Suppressor macrophage treated with lipopolysaccharide for 4 hours (primary cell): ENCODE results near the gene KCNQ1.

Experiments
- DNase-seq: peaks from one replicate; pipeline ENCODE4 v3.0.0-alpha.2; 2020

KCNQ1 gene

GRCh38 chr11:2858995-2859698 lies 414.3 kb downstream of the KCNQ1 start:
- no peak for DNase-seq

DNA sequence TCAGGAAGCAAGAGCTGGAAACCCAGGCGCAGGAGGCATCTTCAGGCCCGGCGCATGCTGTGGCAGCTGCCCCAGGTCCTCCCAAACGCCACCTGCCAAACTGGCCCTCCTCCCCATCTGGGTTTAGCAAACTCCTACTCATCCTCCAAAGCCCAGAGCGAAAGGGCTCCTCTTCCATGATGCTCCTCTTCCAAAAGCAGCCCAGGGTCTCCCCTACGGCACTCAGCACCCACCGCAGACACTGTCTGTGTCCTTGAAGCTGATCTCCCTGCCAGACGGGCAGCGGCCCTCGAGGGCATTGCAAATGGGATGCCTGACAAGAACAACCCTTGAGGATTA lies 414.9 kb downstream of the KCNQ1 start:
- DNase-seq = no peak

DNA sequence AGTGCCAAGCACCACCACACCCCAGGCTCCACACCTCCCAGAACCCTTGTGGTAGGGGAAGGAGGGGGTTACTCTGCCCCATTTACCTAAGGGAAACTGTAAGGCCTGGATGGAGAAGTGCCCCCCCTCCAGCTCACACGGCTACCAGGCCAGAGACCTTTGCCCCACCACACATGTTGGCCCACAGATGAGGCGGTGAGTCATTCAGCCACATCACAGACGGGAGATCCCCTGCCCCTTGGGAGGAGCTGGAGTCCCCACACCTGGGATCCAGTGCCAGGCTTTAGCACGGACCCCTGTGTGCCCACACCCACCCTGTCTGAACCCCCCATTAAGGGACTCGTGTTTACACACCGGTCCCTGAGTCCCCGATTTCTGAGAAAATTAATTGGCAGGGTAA lies 415.8 kb downstream of the KCNQ1 start:
- peak; percentile 30 for DNase-seq

GRCh38 chr11:2862395-2863275 lies 417.8 kb downstream of the KCNQ1 start:
- DNase-seq = no peak

GRCh38 chr11:2863276-2863618 lies 418.4 kb downstream of the KCNQ1 start:
- DNase-seq = no peak

GRCh38 chr11:2864901-2865300 lies 420.1 kb downstream of the KCNQ1 start:
- no peak for DNase-seq

DNA sequence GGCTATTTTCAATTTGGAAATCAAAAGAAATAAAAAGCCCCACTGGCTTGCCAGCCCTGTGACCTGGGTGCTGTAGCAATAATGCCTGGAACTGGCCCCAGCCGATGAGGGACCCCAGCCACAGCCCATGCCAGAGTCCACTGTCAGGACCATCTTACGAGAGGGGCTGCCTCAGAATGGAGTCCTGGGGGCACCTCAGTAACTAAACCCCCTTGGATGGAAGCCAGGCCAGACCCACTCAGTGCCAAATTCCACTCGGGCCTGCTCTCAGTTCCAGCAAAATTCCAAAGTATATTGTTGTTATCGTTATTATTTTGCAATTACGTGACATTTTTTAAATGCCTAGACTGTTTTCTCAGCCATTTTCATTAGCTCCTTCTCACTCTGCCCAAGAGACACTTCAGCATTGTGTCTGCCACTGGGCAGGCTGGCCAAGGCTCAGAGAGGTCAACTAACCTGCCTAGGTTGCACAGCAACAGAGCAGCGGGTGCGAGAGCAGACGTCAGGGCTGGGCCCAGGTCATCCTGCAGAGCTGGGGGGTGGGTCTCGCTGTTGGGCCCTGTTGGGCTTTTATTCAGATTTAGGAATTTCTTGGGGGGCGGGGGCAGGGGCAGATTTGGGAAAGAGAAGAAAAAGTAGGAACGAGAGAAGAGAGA lies 421.2 kb downstream of the KCNQ1 start:
- no peak for DNase-seq

DNA sequence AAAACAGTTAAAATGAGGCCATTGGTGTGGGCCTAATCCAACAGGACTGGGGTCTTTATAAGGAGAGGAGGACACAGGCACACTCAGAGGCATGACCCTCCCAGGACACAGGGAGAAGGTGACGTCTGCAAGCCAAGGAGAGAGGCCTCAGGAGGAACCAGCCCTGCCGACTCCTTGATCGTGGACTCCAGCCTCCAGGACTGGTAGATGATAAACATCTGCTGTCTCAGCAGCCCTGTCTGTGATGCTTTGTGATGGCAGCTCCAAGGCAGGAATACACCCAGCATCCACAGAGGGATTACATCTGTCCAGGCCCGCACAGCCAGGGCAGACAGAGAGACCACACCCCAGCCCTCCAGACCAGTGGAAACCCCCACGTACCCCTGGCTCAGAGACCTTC lies 422.3 kb downstream of the KCNQ1 start:
- no peak for DNase-seq

DNA sequence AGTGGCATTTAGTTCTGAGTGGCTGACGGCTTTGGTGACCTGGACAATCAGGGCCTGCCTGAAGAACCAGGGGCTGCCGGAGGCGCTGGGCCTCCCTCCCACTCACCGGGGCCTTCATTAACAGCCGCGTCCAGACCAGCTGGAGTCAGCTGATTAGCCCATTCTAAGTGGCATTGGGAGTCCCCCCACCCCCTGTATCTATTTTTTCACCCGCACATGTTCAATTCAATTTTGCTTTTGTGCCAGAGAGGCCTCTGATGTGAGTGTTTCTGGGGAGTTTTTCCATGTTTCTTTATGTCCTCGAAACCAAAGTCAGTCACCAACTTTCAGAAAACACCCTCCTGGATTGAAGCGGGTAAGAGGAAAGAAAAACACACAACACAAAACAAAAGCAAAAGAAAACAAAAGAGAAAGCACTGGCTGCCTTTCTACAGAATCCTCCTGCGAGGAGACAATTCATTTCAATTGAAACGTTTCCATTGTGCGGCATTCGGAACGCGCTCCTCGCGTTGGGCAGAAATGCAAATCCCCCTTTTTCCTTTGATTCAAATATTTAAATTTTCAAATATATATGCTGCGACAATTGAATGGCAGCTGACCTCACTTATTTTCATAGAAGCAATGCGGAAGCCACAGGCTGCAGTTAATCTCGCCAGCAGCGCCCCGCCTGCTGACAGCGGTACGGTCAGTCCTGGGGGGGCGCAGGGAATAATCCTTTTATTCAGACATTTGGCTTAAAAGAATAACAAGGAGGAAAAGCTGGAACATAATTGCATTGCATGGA lies 423.1 kb downstream of the KCNQ1 start:
- DNase-seq = peak; percentile 36

GRCh38 chr11:2868506-2869133 lies 423.8 kb downstream of the KCNQ1 start:
- no peak for DNase-seq

GRCh38 chr11:2869134-2869526 lies 424.3 kb downstream of the KCNQ1 start:
- DNase-seq = no peak

DNA sequence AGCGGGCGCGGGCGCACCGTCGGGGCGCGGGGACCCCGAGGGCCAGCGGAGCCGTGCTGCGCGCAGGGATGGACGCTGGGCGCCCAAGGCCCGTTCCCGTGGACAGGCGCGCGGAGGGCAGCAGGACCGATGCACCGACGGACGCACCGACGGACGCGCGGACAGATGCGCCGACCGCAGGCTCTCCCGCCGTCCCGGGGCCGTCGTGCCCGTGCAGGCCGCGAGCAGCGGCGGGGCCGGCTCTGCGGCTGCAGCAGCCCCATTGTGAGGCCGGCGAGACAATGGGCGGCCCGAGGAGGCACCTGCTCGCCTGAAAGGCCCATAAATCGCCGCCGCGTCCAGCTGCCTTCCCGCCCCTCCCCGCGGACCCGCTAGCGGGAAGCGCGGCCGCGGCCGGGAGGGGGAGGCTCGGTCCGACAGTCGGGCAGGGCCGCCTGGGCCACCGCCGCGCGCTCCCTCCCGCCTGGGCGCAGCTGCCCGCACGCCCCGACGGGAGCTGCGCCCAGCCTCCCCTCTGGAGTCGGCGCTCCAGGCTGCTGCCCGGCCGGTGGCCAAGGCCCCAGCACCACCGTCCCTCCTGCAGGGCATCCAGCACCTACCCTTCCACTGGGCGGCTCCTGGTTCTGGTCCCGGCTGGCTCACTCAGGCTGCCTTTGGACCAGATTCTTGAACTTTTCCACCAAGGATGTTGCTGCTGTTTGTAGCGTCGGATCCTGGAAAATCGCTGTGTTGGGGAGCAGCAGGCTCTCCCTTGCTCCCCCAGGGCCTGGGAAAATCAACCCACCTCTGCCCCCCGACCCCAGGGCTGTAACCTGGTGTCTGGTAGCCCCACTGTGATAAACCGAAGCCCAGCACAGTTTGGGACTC lies 425.0 kb downstream of the KCNQ1 start:
- DNase-seq = no peak

GRCh38 chr11:2870460-2870859 lies 425.7 kb downstream of the KCNQ1 start:
- DNase-seq = no peak

DNA sequence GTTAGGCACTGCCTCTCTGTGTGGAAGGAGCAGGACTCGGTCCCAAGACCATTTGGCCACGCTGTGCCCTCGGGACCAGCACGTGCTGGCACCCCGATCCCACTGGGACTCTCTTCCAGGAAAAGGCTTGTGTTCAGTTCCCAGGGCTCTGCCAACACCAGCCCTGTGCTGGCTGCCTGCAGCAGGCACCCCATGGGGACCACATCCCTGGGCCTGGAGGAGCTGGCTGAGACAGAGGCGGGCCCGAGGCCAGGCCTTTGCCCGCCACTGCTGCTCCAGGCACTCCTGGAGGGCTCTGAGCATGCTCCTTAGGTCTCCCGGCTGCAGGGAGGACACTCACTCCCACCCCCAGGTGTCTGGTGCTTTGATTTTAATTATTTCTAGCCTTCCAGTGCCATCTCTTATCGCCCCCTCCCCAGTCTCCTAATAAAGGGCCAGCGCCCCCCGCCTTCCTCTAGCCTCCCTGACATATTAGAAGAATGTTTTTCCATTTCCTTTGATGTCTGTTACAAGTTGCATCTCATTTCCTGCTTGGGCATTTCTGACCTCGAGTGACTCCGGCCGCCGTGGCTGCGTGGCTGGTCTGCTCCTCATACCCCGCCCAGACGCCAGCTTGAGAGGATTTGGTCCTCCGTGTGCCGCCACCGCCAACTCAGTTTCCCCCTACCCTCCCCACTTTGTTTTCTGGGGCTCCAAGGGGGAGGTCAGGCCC lies 426.3 kb downstream of the KCNQ1 start:
- no peak for DNase-seq

DNA sequence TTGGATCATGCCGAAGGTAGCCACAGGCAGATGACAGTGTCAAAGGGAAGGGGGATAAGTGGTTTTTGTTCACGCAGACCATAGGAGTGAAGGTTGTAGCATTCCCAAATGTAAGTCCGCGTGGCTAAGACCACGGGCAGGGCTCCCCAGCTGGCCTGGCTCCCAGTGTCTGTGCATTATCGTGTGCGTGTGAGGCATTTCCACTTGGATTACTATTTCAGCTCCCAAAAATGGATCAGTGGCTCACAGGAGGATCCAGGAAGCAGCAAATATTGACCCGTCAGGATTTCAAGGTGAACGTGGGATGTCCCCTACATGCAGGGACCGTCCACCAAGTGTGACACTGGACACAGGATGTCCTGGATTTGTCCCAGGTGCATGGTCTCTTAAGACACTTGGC lies 430.2 kb downstream of the KCNQ1 start:
- no peak for DNase-seq

GRCh38 chr11:2877474-2877873 lies 432.7 kb downstream of the KCNQ1 start:
- no peak for DNase-seq

DNA sequence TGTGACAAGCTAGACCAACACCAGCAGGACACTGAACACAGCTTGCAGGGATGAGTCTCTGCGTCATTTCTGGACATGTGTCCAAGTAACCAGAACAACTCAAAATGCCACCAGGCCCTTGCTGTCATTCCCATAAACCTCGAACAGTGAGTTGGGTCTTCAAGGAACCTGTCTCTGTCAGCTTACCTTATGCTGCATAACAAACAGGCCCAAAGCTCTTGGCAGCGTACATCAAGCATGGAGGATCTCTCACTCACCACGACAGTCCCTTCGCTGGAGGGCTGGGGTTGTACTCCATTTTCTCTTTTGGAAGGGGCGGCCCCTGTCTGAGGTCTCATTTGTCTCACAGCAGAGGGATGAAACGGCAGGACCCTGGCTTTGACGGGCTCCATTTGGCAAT lies 434.0 kb downstream of the KCNQ1 start:
- DNase-seq = no peak

DNA sequence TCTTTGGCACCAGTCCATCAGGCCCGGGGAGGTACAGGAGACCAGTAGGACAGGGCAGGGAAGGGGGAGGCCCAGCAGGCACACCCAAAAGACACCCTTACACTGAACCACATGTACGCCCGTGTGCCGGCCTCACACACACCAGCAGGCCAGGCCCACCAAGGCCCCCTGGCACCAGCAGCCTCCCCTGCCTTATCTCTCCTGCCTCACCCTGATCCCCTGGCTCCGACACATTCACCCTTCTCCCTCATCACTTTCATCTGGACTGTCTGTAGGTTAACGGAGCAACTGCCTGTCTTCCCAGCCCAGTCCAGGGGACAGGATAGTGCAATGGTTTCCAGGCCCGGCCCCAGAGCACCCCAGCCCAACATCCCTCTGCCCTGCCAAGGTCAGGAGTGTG lies 435.8 kb downstream of the KCNQ1 start:
- DNase-seq = no peak

DNA sequence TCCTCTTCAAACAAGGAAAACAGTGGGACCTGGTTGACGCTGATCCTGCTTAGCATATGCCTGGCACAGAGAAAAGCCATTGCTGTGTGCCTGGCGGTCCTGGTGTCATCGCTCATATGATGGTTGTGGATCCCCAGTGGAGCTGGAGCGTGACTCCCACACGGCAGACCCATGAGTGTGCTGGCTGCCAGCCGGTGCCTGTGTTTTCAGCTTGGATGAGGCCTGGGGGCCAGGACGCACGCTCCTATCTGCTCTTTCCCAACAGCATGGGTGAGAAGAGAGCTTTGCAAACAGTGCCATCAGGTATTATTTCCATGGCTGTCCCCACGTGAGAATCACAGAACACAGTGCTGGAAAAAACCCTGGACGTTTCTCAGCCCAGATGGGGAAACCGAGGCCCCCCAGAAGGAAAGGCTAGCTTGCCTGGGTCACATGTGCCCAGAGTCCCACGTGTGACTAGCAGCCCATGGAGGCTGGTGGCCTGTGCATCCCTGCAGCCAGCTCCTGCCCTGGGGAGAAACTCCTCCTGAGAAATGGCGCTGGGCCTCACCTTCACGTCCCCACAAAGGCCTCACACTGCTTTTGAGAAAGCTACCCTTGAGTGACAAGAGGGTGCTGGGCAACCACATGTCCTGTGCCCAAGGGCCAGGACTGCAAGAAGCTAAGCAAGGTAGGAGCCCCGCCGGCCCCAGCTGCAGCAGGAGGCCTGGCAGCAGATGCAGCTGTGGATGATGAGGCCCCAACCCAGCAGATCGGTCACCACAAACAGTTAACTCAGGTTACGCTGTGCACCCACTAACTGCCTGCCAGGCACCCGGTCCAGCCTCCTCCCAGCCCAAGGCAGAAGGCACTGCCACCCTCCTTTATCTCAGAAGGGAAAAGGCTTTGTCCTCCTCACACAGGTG lies 436.5 kb downstream of the KCNQ1 start:
- DNase-seq = no peak

- no peak for DNase-seq
Measured at GRCh38 chr11:2881981-2882375, 437.2 kb downstream of the KCNQ1 start.
